Thyroid gland (tissue), 4 donors: ENCODE measurements around the gene SAA4. TPM values are rescaled to one million over a fixed set of nuclear protein-coding genes. Genes with fewer than 3 reads are reported as not detected.

Source experiments
- DNase-seq, 2 donors: peaks; one replicate each; pipeline ENCODE4 v3.0.0-alpha.2; 2019
- H3K27ac ChIP-seq, 3 donors: fragments of 200-600 bp; sonication (generic); 1 replicate in 2 of 3; 2 replicates in 1 of 3; pipeline ENCODE4 v1.5.1; 2016 to 2019; ENCODE audit warnings: mild to moderate bottlenecking in 1 of 3, moderate library complexity in 1 of 3
- H3K27me3 ChIP-seq: fragments of 200-600 bp; sonication (generic); one replicate; pipeline ENCODE4 v1.5.1; 2019
- H3K36me3 ChIP-seq, 2 donors: fragments of 200-600 bp; sonication (generic); one replicate each; pipeline ENCODE4 v1.5.1; 2016 to 2019
- H3K4me1 ChIP-seq, 2 donors: fragments of 200-600 bp; sonication (generic); one replicate each; pipeline ENCODE4 v1.5.1; 2017 to 2019
- H3K4me3 ChIP-seq, 3 donors: fragments of 200-600 bp; sonication (generic); replicated peaks in 1 of 3; 1 replicate in 2 of 3; 2 replicates in 1 of 3; pipeline ENCODE4 v1.5.1; 2016; ENCODE audit warnings: mild to moderate bottlenecking in 1 of 3
- H3K9me3 ChIP-seq: fragments of 200-600 bp; sonication (generic); one replicate; pipeline ENCODE4 v1.5.1; 2017
- CTCF ChIP-seq, 6 experiments: fragments of 200-600 bp in 3 of 6; fragments of 450-650 bp in 3 of 6; sonication (generic) in 3 of 6; IDR thresholded peaks; one replicate each; pipeline ENCODE4 v1.5.1; 2016 to 2019; ENCODE audit warnings: antibody characterized with exemption in 6 of 6, mild to moderate bottlenecking in 2 of 6, inconsistent platforms in 1 of 6, moderate library complexity in 1 of 6
- POLR2A ChIP-seq, 2 donors: fragments of 450-650 bp; IDR thresholded peaks; one replicate each; pipeline ENCODE4 v1.6.1; 2017; ENCODE audit warnings: antibody characterized with exemption in 2 of 2, mild to moderate bottlenecking in 2 of 2, moderate library complexity in 1 of 2
- WGBS, 2 donors: methylation state at CpG; one replicate each; pipeline ENCODE4 v1.1.5; 2017; 5-methylcytosine and 5-hydroxymethylcytosine counted together
- intact Hi-C: fragments of 100-400 bp; cut with DNase I; formaldehyde crosslinking; loops from one replicate; pipeline ENCODE4 v1.15.1; 2023
- total RNA-seq, 4 donors: library from RNA; depleted of rRNA; stranded (reverse); fragments of >200 nt; gene quantifications; one replicate each; pipeline ENCODE4 v1.2.3, GENCODE V29; 2016

Gene SAA4
- total RNA-seq, result not detected

- no peak for TF ChIP-seq CTCF (IDR thresholded peaks at IDR 0.05)
- no peak for TF ChIP-seq POLR2A (IDR thresholded peaks at IDR 0.05)
- no peak for DNase-seq
- Histone ChIP-seq H3K4me1 (no peaks in the 10 kb centered on the region), H3K27me3 (no peaks in the 10 kb centered on the region), H3K36me3 (no peaks in the 10 kb centered on the region), H3K4me3 (no peak within 1 kb of the TSS), H3K27ac (no peak within 1 kb of the TSS), H3K9me3 (no peaks in the 10 kb centered on the region)
- intact Hi-C loops, result no loop called here
- WGBS, 2 donors, result 79 to 89% methylated on average over 2 of the region's 2 CpGs
Observed at GRCh38 chr11:18236664-18237356, at the start of gene SAA4. Gene SAA4, minus strand, starts transcription at chr11:18236802. Its CDS starts 876 bp downstream, at chr11:18235926.

- Histone ChIP-seq H3K4me1 (no peaks in the 10 kb centered on the region), H3K27me3 (no peaks in the 10 kb centered on the region), H3K9me3 (no peaks in the 10 kb centered on the region), H3K27ac (no peak overlapping the region), H3K4me3 (no peak overlapping the region), H3K36me3 (peaks cover 30 to 58% of the 10 kb centered on the region in 2 donors)
- intact Hi-C loops, result no loop called here
- WGBS, 2 donors, result 97 to 100% methylated on average over 1 of the region's 1 CpG
- TF ChIP-seq CTCF (IDR thresholded peaks at IDR 0.05) (no peak), POLR2A (IDR thresholded peaks at IDR 0.05) (no peak)
- no peak for DNase-seq
Observed at GRCh38 chr11:18285841-18286240, 49.2 kb upstream of the SAA4 start.

- Histone ChIP-seq H3K4me3 (no peak overlapping the region), H3K4me1 (no peaks in the 10 kb centered on the region), H3K9me3 (no peaks in the 10 kb centered on the region), H3K27me3 (no peaks in the 10 kb centered on the region), H3K36me3 (peaks cover 36 to 52% of the 10 kb centered on the region in 2 donors), H3K27ac (no peak overlapping the region)
- intact Hi-C loops, result no loop called here
- no peak for TF ChIP-seq POLR2A (IDR thresholded peaks at IDR 0.05)
- no peak for TF ChIP-seq CTCF (IDR thresholded peaks at IDR 0.05)
- DNase-seq, result no peak
- WGBS, 2 donors, result 90 to 92% methylated on average over 2 of the region's 2 CpGs
Observed at GRCh38 chr11:18282626-18283025, 46.0 kb upstream of the SAA4 start.

- H3K27ac ChIP-seq, result no peak overlapping the region
- no peaks in the 10 kb centered on the region for H3K27me3 ChIP-seq
- intact Hi-C loops, result no loop called here
- 80 to 88% methylated on average over 4 of the region's 4 CpGs for WGBS, 2 donors
- no peak overlapping the region for H3K4me3 ChIP-seq
- no peak for TF ChIP-seq POLR2A (IDR thresholded peaks at IDR 0.05)
- no peak for TF ChIP-seq CTCF (IDR thresholded peaks at IDR 0.05)
- no peaks in the 10 kb centered on the region for H3K9me3 ChIP-seq
- H3K4me1 ChIP-seq, result no peaks in the 10 kb centered on the region
- DNase-seq, result no peak
- peaks cover 20 to 32% of the 10 kb centered on the region in 2 donors for H3K36me3 ChIP-seq
Observed at GRCh38 chr11:18280438-18281045, 43.9 kb upstream of the SAA4 start.

- H3K27me3 ChIP-seq, result no peaks in the 10 kb centered on the region
- H3K36me3 ChIP-seq, result peaks cover 15 to 20% of the 10 kb centered on the region in 2 donors
- DNase-seq, result no peak
- H3K27ac ChIP-seq, result no peak overlapping the region
- intact Hi-C loops, result no loop called here
- H3K4me1 ChIP-seq, result no peaks in the 10 kb centered on the region
- no peaks in the 10 kb centered on the region for H3K9me3 ChIP-seq
- WGBS, 2 donors, result 91% methylated on average over 5 of the region's 5 CpGs
- H3K4me3 ChIP-seq, result no peak overlapping the region
- TF ChIP-seq CTCF (IDR thresholded peaks at IDR 0.05), result no peak
- no peak for TF ChIP-seq POLR2A (IDR thresholded peaks at IDR 0.05)
Observed at GRCh38 chr11:18277565-18278271, 41.1 kb upstream of the SAA4 start.
